ENCODE results near the gene LAMC3. TPM values are rescaled to one million over a fixed set of nuclear protein-coding genes. Genes with fewer than 3 reads are reported as not detected.

The LAMC3 gene
- total RNA-seq, 1 experiment from 2014 or later: 4.6 TPM

- H3K27ac ChIP-seq (ENCODE audit: low read length): no peak overlapping the region
- no peak overlapping the region for H3K4me3 ChIP-seq (ENCODE audit: low read length)
- no peak overlapping the region for H3K4me2 ChIP-seq (ENCODE audit: low read length)
- H2AFZ ChIP-seq (ENCODE audit: low read length): no peak overlapping the region
- intact Hi-C loops (cut with micrococcal nuclease): no loop called here
- no peaks in the 10 kb centered on the region for H4K20me1 ChIP-seq (ENCODE audit: low read length)
- no peaks in the 10 kb centered on the region for H3F3A ChIP-seq (ENCODE audit: low read length, unreplicated experiment)
- no peaks in the 10 kb centered on the region for H3K27me3 ChIP-seq (ENCODE audit: low read length)
- no peaks in the 10 kb centered on the region for H3K36me3 ChIP-seq (ENCODE audit: low read depth, low read length)
- POLR2A ChIA-PET (ENCODE audit: unreplicated experiment): no interaction called here
- H3K4me1 ChIP-seq (ENCODE audit: insufficient read depth, low read length): peaks cover 21% of the 10 kb centered on the region
- no peaks in the 10 kb centered on the region for H3K79me2 ChIP-seq (ENCODE audit: low read length)
- H3K9me2 ChIP-seq (replicated peaks; ENCODE audit: low read length): no peaks in the 10 kb centered on the region
- no peak for DNase-seq
- no peak for TF ChIP-seq CTCF (conservative IDR thresholded peaks at IDR 0.05; ENCODE audit: low read depth, low read length)
- H3K9me3 ChIP-seq (ENCODE audit: low read length): no peaks in the 10 kb centered on the region
- no peak for ATAC-seq
- no TSS peak for BruUV-seq (replicated peaks)
- CTCF ChIA-PET: no interaction called here
- no peak overlapping the region for H3K9ac ChIP-seq (ENCODE audit: low read length)
Observed at GRCh38 chr9:130965680-130966079, 43.3 kb upstream of the LAMC3 start.

GRCh38 chr9:130970052-130970451 is 38.9 kb upstream of the LAMC3 start:
- no peak overlapping the region for H3K9ac ChIP-seq (ENCODE audit: low read length)
- no peaks in the 10 kb centered on the region for H3K79me2 ChIP-seq (ENCODE audit: low read length)
- H3K4me1 ChIP-seq (ENCODE audit: insufficient read depth, low read length): no peaks in the 10 kb centered on the region
- DNase-seq (no peak), ATAC-seq (no peak)
- no peak overlapping the region for H3K27ac ChIP-seq (ENCODE audit: low read length)
- no peaks in the 10 kb centered on the region for H3K27me3 ChIP-seq (ENCODE audit: low read length)
- ChIA-PET POLR2A (ENCODE audit: unreplicated experiment) (no interaction called here), CTCF (no interaction called here)
- H3K9me2 ChIP-seq (replicated peaks; ENCODE audit: low read length): no peaks in the 10 kb centered on the region
- TF ChIP-seq EZH2phosphoT487 (IDR thresholded peaks at IDR 0.05; ENCODE audit: borderline replicate concordance, low read length): no peak
- TF ChIP-seq CTCF (conservative IDR thresholded peaks at IDR 0.05; ENCODE audit: low read depth, low read length): no peak
- no peak for TF ChIP-seq EZH2 (IDR thresholded peaks at IDR 0.05; ENCODE audit: low read length, unreplicated experiment)
- BruUV-seq (replicated peaks): no TSS peak
- intact Hi-C loops (cut with micrococcal nuclease): no loop called here
- H3K4me3 ChIP-seq (ENCODE audit: low read length): no peak overlapping the region
- no peaks in the 10 kb centered on the region for H3F3A ChIP-seq (ENCODE audit: low read length, unreplicated experiment)
- H3K36me3 ChIP-seq (ENCODE audit: low read depth, low read length): no peaks in the 10 kb centered on the region
- no peak overlapping the region for H2AFZ ChIP-seq (ENCODE audit: low read length)
- H4K20me1 ChIP-seq (ENCODE audit: low read length): no peaks in the 10 kb centered on the region
- H3K4me2 ChIP-seq (ENCODE audit: low read length): no peak overlapping the region
- H3K9me3 ChIP-seq (ENCODE audit: low read length): no peaks in the 10 kb centered on the region

- no peak overlapping the region for H3K9ac ChIP-seq (ENCODE audit: low read length)
- BruUV-seq (replicated peaks): no TSS peak
- ATAC-seq (no peak), DNase-seq (no peak)
- no peak overlapping the region for H3K4me3 ChIP-seq (ENCODE audit: low read length)
- no peaks in the 10 kb centered on the region for H3K27me3 ChIP-seq (ENCODE audit: low read length)
- no peaks in the 10 kb centered on the region for H3F3A ChIP-seq (ENCODE audit: low read length, unreplicated experiment)
- TF ChIP-seq EZH2phosphoT487 (IDR thresholded peaks at IDR 0.05; ENCODE audit: borderline replicate concordance, low read length) (no peak), CTCF (conservative IDR thresholded peaks at IDR 0.05; ENCODE audit: low read depth, low read length) (no peak), EZH2 (IDR thresholded peaks at IDR 0.05; ENCODE audit: low read length, unreplicated experiment) (no peak)
- H3K79me2 ChIP-seq (ENCODE audit: low read length): no peaks in the 10 kb centered on the region
- H3K27ac ChIP-seq (ENCODE audit: low read length): no peak overlapping the region
- CTCF ChIA-PET: no interaction called here
- H3K4me1 ChIP-seq (ENCODE audit: insufficient read depth, low read length): no peaks in the 10 kb centered on the region
- intact Hi-C loops (cut with micrococcal nuclease): no loop called here
- H3K36me3 ChIP-seq (ENCODE audit: low read depth, low read length): no peaks in the 10 kb centered on the region
- H3K4me2 ChIP-seq (ENCODE audit: low read length): no peak overlapping the region
- POLR2A ChIA-PET (ENCODE audit: unreplicated experiment): no interaction called here
- H3K9me2 ChIP-seq (replicated peaks; ENCODE audit: low read length): no peaks in the 10 kb centered on the region
- H3K9me3 ChIP-seq (ENCODE audit: low read length): no peaks in the 10 kb centered on the region
- H2AFZ ChIP-seq (ENCODE audit: low read length): no peak overlapping the region
- no peaks in the 10 kb centered on the region for H4K20me1 ChIP-seq (ENCODE audit: low read length)
Observed at GRCh38 chr9:130970855-130971254, 38.1 kb upstream of the LAMC3 start.
